HEK293 (cell line): Measurements from ENCODE around the gene UFSP2.

Experiments
- CTCF ChIA-PET: fragments of 350-600 bp; formaldehyde crosslinking; extraction: SDS; loops from one replicate; lab custom pipeline; 2021; ENCODE audit warnings: antibody characterized with exemption; lab: Yijun Ruan, JAX
- POLR2A ChIA-PET: fragments of 300-600 bp; formaldehyde crosslinking; extraction: SDS; loops from one replicate; lab custom pipeline; 2020; ENCODE audit warnings: antibody characterized with exemption, inconsistent platforms; lab: Yijun Ruan, JAX
- H3K27ac ChIP-seq: fragments of 200-500 bp; sonication (Bioruptor generic); 2 replicates; pipeline ENCODE4 v1.5.1; 2014; ENCODE audit warnings: low read depth, low read length, control low read depth, inconsistent platforms; ENCODE audit errors: extremely low read depth
- H3K36me3 ChIP-seq, 2 experiments: fragments of 200-500 bp in 1 of 2; sonication (Bioruptor generic) in 1 of 2; 1 replicate in 1 of 2; 2 replicates in 1 of 2; pipeline ENCODE4 v1.5.1; 2014 to 2017; ENCODE audit warnings: inconsistent platforms in 2 of 2, low read length in 2 of 2; ENCODE audit not compliant: control insufficient read depth in 2 of 2, insufficient read depth in 1 of 2
- H3K4me1 ChIP-seq: fragments of 200-500 bp; sonication (Bioruptor generic); 2 replicates; pipeline ENCODE4 v1.5.1; 2014; ENCODE audit warnings: mild to moderate bottlenecking, low read length, inconsistent platforms; ENCODE audit not compliant: control insufficient read depth, insufficient read depth
- H3K4me3 ChIP-seq: 2 replicates; pipeline ENCODE4 v1.5.1; 2011; ENCODE audit warnings: low read depth, mild to moderate bottlenecking, control low read depth, low read length, moderate library complexity
- H3K9me3 ChIP-seq: fragments of 200-500 bp; sonication (Bioruptor generic); 2 replicates; pipeline ENCODE4 v1.5.1; 2014; ENCODE audit warnings: low read depth, low read length, inconsistent platforms; ENCODE audit not compliant: control insufficient read depth, insufficient read depth
- AEBP2 ChIP-seq: fragments of 450-650 bp; formaldehyde crosslinking; IDR thresholded peaks from 2 replicates; pipeline ENCODE4 v1.5.1; 2016; ENCODE audit warnings: missing biosample characterization, missing genetic modification characterization, borderline replicate concordance
- GFI1B ChIP-seq: fragments of 450-650 bp; formaldehyde crosslinking; IDR thresholded peaks from 2 replicates; pipeline ENCODE4 v1.5.1; 2016; ENCODE audit warnings: missing biosample characterization, missing genetic modification characterization
- GLIS2 ChIP-seq: fragments of 450-650 bp; formaldehyde crosslinking; IDR thresholded peaks from 2 replicates; pipeline ENCODE4 v1.5.1; 2016; ENCODE audit warnings: missing biosample characterization, missing genetic modification characterization
- INSM2 ChIP-seq: fragments of 450-650 bp; formaldehyde crosslinking; IDR thresholded peaks from 2 replicates; pipeline ENCODE4 v1.5.1; 2016; ENCODE audit warnings: missing biosample characterization, missing genetic modification characterization
- PRDM6 ChIP-seq: fragments of 450-650 bp; formaldehyde crosslinking; IDR thresholded peaks from 2 replicates; pipeline ENCODE4 v1.5.1; 2017; ENCODE audit warnings: missing biosample characterization, missing genetic modification characterization
- SCRT1 ChIP-seq: fragments of 450-650 bp; formaldehyde crosslinking; IDR thresholded peaks from 2 replicates; pipeline ENCODE4 v1.5.1; 2016; ENCODE audit warnings: missing biosample characterization, missing genetic modification characterization, borderline replicate concordance
- YY2 ChIP-seq: fragments of 450-650 bp; formaldehyde crosslinking; IDR thresholded peaks from 2 replicates; pipeline ENCODE4 v1.5.1; 2016; ENCODE audit warnings: missing biosample characterization, missing genetic modification characterization
- ZBTB26 ChIP-seq: fragments of 450-650 bp; formaldehyde crosslinking; optimal IDR thresholded peaks from 2 replicates; pipeline ENCODE3; 2016; ENCODE audit warnings: missing biosample characterization, mild to moderate bottlenecking, missing genetic modification characterization
- ZFP3 ChIP-seq: fragments of 450-650 bp; formaldehyde crosslinking; IDR thresholded peaks from 2 replicates; pipeline ENCODE4 v1.5.1; 2016; ENCODE audit warnings: low read depth, missing biosample characterization, missing genetic modification characterization
- ZNF211 ChIP-seq: fragments of 450-650 bp; formaldehyde crosslinking; IDR thresholded peaks from 2 replicates; pipeline ENCODE4 v1.5.1; 2016; ENCODE audit warnings: low read depth, missing biosample characterization, missing genetic modification characterization
- ZNF221 ChIP-seq: fragments of 450-650 bp; formaldehyde crosslinking; IDR thresholded peaks from 2 replicates; pipeline ENCODE4 v1.5.1; 2017; ENCODE audit warnings: missing biosample characterization, missing genetic modification characterization, borderline replicate concordance
- ZNF302 ChIP-seq: fragments of 450-650 bp; formaldehyde crosslinking; IDR thresholded peaks from 2 replicates; pipeline ENCODE4 v1.5.1; 2016; ENCODE audit warnings: missing biosample characterization, missing genetic modification characterization, low read depth
- ZNF37A ChIP-seq: fragments of 450-650 bp; IDR thresholded peaks from 2 replicates; pipeline ENCODE4 v1.5.1; 2018; ENCODE audit warnings: missing biosample characterization, missing genetic modification characterization
- ZNF426 ChIP-seq: fragments of 450-650 bp; formaldehyde crosslinking; IDR thresholded peaks from 2 replicates; pipeline ENCODE4 v1.5.1; 2017; ENCODE audit warnings: missing biosample characterization, missing genetic modification characterization, mild to moderate bottlenecking, inconsistent platforms, moderate library complexity
- ZNF513 ChIP-seq: fragments of 450-650 bp; IDR thresholded peaks from 2 replicates; pipeline ENCODE4 v1.5.1; 2018; ENCODE audit warnings: missing biosample characterization, missing genetic modification characterization
- ZNF596 ChIP-seq: fragments of 450-650 bp; IDR thresholded peaks from 2 replicates; pipeline ENCODE4 v1.5.0; 2018; ENCODE audit warnings: missing biosample characterization, mild to moderate bottlenecking, missing genetic modification characterization, moderate library complexity
- ZNF600 ChIP-seq: fragments of 450-650 bp; formaldehyde crosslinking; IDR thresholded peaks from 2 replicates; pipeline ENCODE4 v1.5.1; 2016; ENCODE audit warnings: missing biosample characterization, missing genetic modification characterization
- ZNF645 ChIP-seq: fragments of 450-650 bp; formaldehyde crosslinking; IDR thresholded peaks from 2 replicates; pipeline ENCODE4; 2016; ENCODE audit warnings: missing biosample characterization, missing genetic modification characterization
- ZNF670 ChIP-seq: fragments of 450-650 bp; formaldehyde crosslinking; IDR thresholded peaks from 2 replicates; pipeline ENCODE4 v1.5.1; 2016; ENCODE audit warnings: missing biosample characterization, missing genetic modification characterization, low read depth
- ZNF792 ChIP-seq: fragments of 450-650 bp; formaldehyde crosslinking; IDR thresholded peaks from 2 replicates; pipeline ENCODE4 v1.5.1; 2016; ENCODE audit warnings: missing biosample characterization, missing genetic modification characterization

UFSP2 gene

GRCh38 chr4:185404031-185404430, 21.7 kb downstream of the UFSP2 start:
- H3K36me3 ChIP-seq, result peaks cover 9 to 56% of the 10 kb centered on the region in 2 experiments
- TF ChIP-seq INSM2 (tag by site-specific recombination) (no peak), ZNF596 (tag by site-specific recombination) (no peak), ZFP3 (no peak), ZNF221 (tag by site-specific recombination) (no peak), ZNF792 (tag by site-specific recombination) (no peak), ZNF37A (no peak), GLIS2 (tag by site-specific recombination) (no peak), ZNF645 (no peak), ZNF211 (tag by site-specific recombination) (no peak), ZNF670 (no peak), ZBTB26 (tag by site-specific recombination) (no peak), YY2 (no peak), PRDM6 (no peak), ZNF600 (tag by site-specific recombination) (no peak), SCRT1 (tag by site-specific recombination) (no peak), AEBP2 (tag by site-specific recombination) (no peak), ZNF426 (tag by site-specific recombination) (no peak), ZNF513 (tag by site-specific recombination) (no peak), GFI1B (tag by site-specific recombination) (no peak), ZNF302 (no peak)
- TF ChIP-seq, all 188 proteins: peak for 0
- H3K9me3 ChIP-seq, result no peaks in the 10 kb centered on the region
- H3K4me1 ChIP-seq, result no peaks in the 10 kb centered on the region
- CTCF ChIA-PET, result interaction anchor here (0.6 kb wide), 1 partner anchor 360 kb away, joined by 3 read pairs; no protein-coding TSS in a partner anchor
- H3K27ac ChIP-seq, result no peak overlapping the region
- POLR2A ChIA-PET, result interaction anchor here (0.7 kb wide), 1 partner anchor 7 kb away, joined by 3 read pairs; the partner anchor contains the start of gene ANKRD37
- no peak overlapping the region for H3K4me3 ChIP-seq
